IPS-15b (cell line): ENCODE results near the gene TRANK1.
"Not testable (repeated sequence)": the region's sequence is repeated elsewhere in the genome, so short reads cannot be mapped to it uniquely, and the experiment has no call there.

Experiments used
- H3K27me3 ChIP-seq: one replicate; pipeline ENCODE4 v1.6.1; 2013; ENCODE audit warnings: low read length; ENCODE audit not compliant: control insufficient read depth, insufficient read depth
- H3K36me3 ChIP-seq: one replicate; pipeline ENCODE4 v1.6.1; 2013; ENCODE audit warnings: low read length; ENCODE audit not compliant: control insufficient read depth, insufficient read depth
- H3K4me1 ChIP-seq: one replicate; pipeline ENCODE4 v1.6.1; 2013; ENCODE audit warnings: mild to moderate bottlenecking, low read length; ENCODE audit not compliant: control insufficient read depth, insufficient read depth
- H3K4me3 ChIP-seq: one replicate; pipeline ENCODE4 v1.5.1; 2013; ENCODE audit warnings: low read depth, low read length
- H3K9ac ChIP-seq: one replicate; pipeline ENCODE4 v1.6.1; 2013; ENCODE audit warnings: low read depth, mild to moderate bottlenecking, low read length
- H3K9me3 ChIP-seq: one replicate; pipeline ENCODE4 v1.6.1; 2013; ENCODE audit warnings: mild to moderate bottlenecking, low read length; ENCODE audit not compliant: control insufficient read depth, insufficient read depth

Gene TRANK1

GRCh38 chr3:36895496-36896409 lies 49.1 kb downstream of the TRANK1 start:
- Histone ChIP-seq H3K36me3 (no peaks in the 10 kb centered on the region), H3K4me3 (no peak overlapping the region), H3K4me1 (no peaks in the 10 kb centered on the region), H3K9me3 (no peaks in the 10 kb centered on the region), H3K9ac (no peak overlapping the region), H3K27me3 (no peaks in the 10 kb centered on the region)

GRCh38 chr3:36894914-36895313 lies 49.9 kb downstream of the TRANK1 start:
- Histone ChIP-seq H3K9me3 (no peaks in the 10 kb centered on the region), H3K9ac (no peak overlapping the region), H3K36me3 (no peaks in the 10 kb centered on the region), H3K4me1 (no peaks in the 10 kb centered on the region), H3K27me3 (no peaks in the 10 kb centered on the region), H3K4me3 (no peak overlapping the region)

GRCh38 chr3:36893826-36894225 lies 51.0 kb downstream of the TRANK1 start:
- Histone ChIP-seq H3K36me3 (no peaks in the 10 kb centered on the region), H3K27me3 (no peaks in the 10 kb centered on the region), H3K9ac (no peak overlapping the region), H3K9me3 (no peaks in the 10 kb centered on the region), H3K4me1 (no peaks in the 10 kb centered on the region), H3K4me3 (no peak overlapping the region)

- Histone ChIP-seq H3K9ac (no peak overlapping the region), H3K4me1 (no peaks in the 10 kb centered on the region), H3K9me3 (no peaks in the 10 kb centered on the region), H3K36me3 (no peaks in the 10 kb centered on the region), H3K4me3 (no peak overlapping the region), H3K27me3 (no peaks in the 10 kb centered on the region)
These were observed 51.7 kb downstream of the TRANK1 start for GRCh38 chr3:36893137-36893557.

GRCh38 chr3:36892457-36893136 lies 52.3 kb downstream of the TRANK1 start:
- no peaks in the 10 kb centered on the region for H3K4me1 ChIP-seq
- H3K36me3 ChIP-seq: no peaks in the 10 kb centered on the region
- no peaks in the 10 kb centered on the region for H3K9me3 ChIP-seq
- no peak overlapping the region for H3K9ac ChIP-seq
- H3K4me3 ChIP-seq: no peak overlapping the region
- no peaks in the 10 kb centered on the region for H3K27me3 ChIP-seq

- no peaks in the 10 kb centered on the region for H3K36me3 ChIP-seq
- H3K27me3 ChIP-seq: no peaks in the 10 kb centered on the region
- no peaks in the 10 kb centered on the region for H3K9me3 ChIP-seq
- H3K4me3 ChIP-seq: no peak overlapping the region
- H3K9ac ChIP-seq: no peak overlapping the region
- no peaks in the 10 kb centered on the region for H3K4me1 ChIP-seq
These were observed 53.1 kb downstream of the TRANK1 start for GRCh38 chr3:36891701-36892160.

GRCh38 chr3:36891097-36891496 lies 53.8 kb downstream of the TRANK1 start:
- not testable (repeated sequence) for H3K9ac ChIP-seq, H3K27me3 ChIP-seq, H3K4me3 ChIP-seq, H3K9me3 ChIP-seq, H3K36me3 ChIP-seq, H3K4me1 ChIP-seq

GRCh38 chr3:36890261-36890660 lies 54.6 kb downstream of the TRANK1 start:
- Histone ChIP-seq H3K9me3 (no peaks in the 10 kb centered on the region), H3K27me3 (no peaks in the 10 kb centered on the region), H3K36me3 (no peaks in the 10 kb centered on the region), H3K4me1 (no peaks in the 10 kb centered on the region), H3K4me3 (no peak overlapping the region), H3K9ac (no peak overlapping the region)

- no peaks in the 10 kb centered on the region for H3K4me1 ChIP-seq
- H3K4me3 ChIP-seq: no peak overlapping the region
- no peaks in the 10 kb centered on the region for H3K9me3 ChIP-seq
- no peaks in the 10 kb centered on the region for H3K27me3 ChIP-seq
- H3K36me3 ChIP-seq: no peaks in the 10 kb centered on the region
- no peak overlapping the region for H3K9ac ChIP-seq
These were observed 63.1 kb downstream of the TRANK1 start for GRCh38 chr3:36881735-36882134.

- not testable (repeated sequence) for H3K36me3 ChIP-seq, H3K4me1 ChIP-seq, H3K4me3 ChIP-seq, H3K9ac ChIP-seq, H3K9me3 ChIP-seq, H3K27me3 ChIP-seq
These were observed 65.0 kb downstream of the TRANK1 start for GRCh38 chr3:36879842-36880241.

GRCh38 chr3:36877930-36878685 lies 66.7 kb downstream of the TRANK1 start:
- H3K4me1 ChIP-seq: no peaks in the 10 kb centered on the region
- H3K9ac ChIP-seq: no peak overlapping the region
- H3K9me3 ChIP-seq: no peaks in the 10 kb centered on the region
- no peaks in the 10 kb centered on the region for H3K27me3 ChIP-seq
- no peaks in the 10 kb centered on the region for H3K36me3 ChIP-seq
- H3K4me3 ChIP-seq: no peak overlapping the region
